Measurements from ENCODE around the gene LLGL1.

Gene LLGL1

GRCh38 chr17:18270046-18270931 is 44.9 kb downstream of the LLGL1 start (continued):
- TF ChIP-seq POU6F1 (CRISPR knock-in tag; IDR thresholded peaks at IDR 0.05; ENCODE audit: borderline replicate concordance, low read depth) = no peak
- TF ChIP-seq ESRRG (CRISPR knock-in tag; IDR thresholded peaks at IDR 0.05) = no peak

GRCh38 chr17:18277076-18277475 is 51.6 kb downstream of the LLGL1 start:
- no peak for TF ChIP-seq CSRNP3 (CRISPR knock-in tag; IDR thresholded peaks at IDR 0.05)
- TF ChIP-seq GLIS3 (CRISPR knock-in tag; IDR thresholded peaks at IDR 0.05) = no peak
- no peak for TF ChIP-seq PATZ1 (CRISPR knock-in tag; IDR thresholded peaks at IDR 0.05; ENCODE audit: borderline replicate concordance)
- TF ChIP-seq BACH2 (CRISPR knock-in tag; IDR thresholded peaks at IDR 0.05; ENCODE audit: borderline replicate concordance) = no peak
- TF ChIP-seq ZFP30 (CRISPR knock-in tag; IDR thresholded peaks at IDR 0.05) = no peak
- no peak for TF ChIP-seq POU6F1 (CRISPR knock-in tag; IDR thresholded peaks at IDR 0.05; ENCODE audit: borderline replicate concordance, low read depth)
- TF ChIP-seq RARB (CRISPR knock-in tag; IDR thresholded peaks at IDR 0.05) = no peak
- ATAC-seq = no peak

GRCh38 chr17:18278867-18279266 is 53.4 kb downstream of the LLGL1 start:
- no peak for ATAC-seq
- TF ChIP-seq SNAI2 (CRISPR knock-in tag; IDR thresholded peaks at IDR 0.05) (no peak), ESRRG (CRISPR knock-in tag; IDR thresholded peaks at IDR 0.05) (no peak), ZNF565 (CRISPR knock-in tag; conservative IDR thresholded peaks at IDR 0.05; ENCODE audit: low read depth) (no peak), CSRNP3 (CRISPR knock-in tag; IDR thresholded peaks at IDR 0.05) (no peak), GLIS3 (CRISPR knock-in tag; IDR thresholded peaks at IDR 0.05) (no peak), RARB (CRISPR knock-in tag; IDR thresholded peaks at IDR 0.05) (no peak), ARNTL (CRISPR knock-in tag; IDR thresholded peaks at IDR 0.05; ENCODE audit: borderline replicate concordance, low read depth) (no peak), ZC3H10 (CRISPR knock-in tag; IDR thresholded peaks at IDR 0.05) (no peak), BACH2 (CRISPR knock-in tag; IDR thresholded peaks at IDR 0.05; ENCODE audit: borderline replicate concordance) (no peak), CREB5 (CRISPR knock-in tag; IDR thresholded peaks at IDR 0.05; ENCODE audit: low read depth) (no peak), POU6F1 (CRISPR knock-in tag; IDR thresholded peaks at IDR 0.05; ENCODE audit: borderline replicate concordance, low read depth) (no peak), ZFP3 (CRISPR knock-in tag; IDR thresholded peaks at IDR 0.05) (no peak), TOX (CRISPR knock-in tag; IDR thresholded peaks at IDR 0.05; ENCODE audit: borderline replicate concordance) (no peak), ZNF70 (CRISPR knock-in tag; IDR thresholded peaks at IDR 0.05) (no peak), TSHZ2 (CRISPR knock-in tag; IDR thresholded peaks at IDR 0.05) (no peak), OSR1 (CRISPR knock-in tag; IDR thresholded peaks at IDR 0.05) (no peak), ZFP30 (CRISPR knock-in tag; IDR thresholded peaks at IDR 0.05) (no peak)
